ENCODE results near the gene ZNF710. TPM values are rescaled to one million over a fixed set of nuclear protein-coding genes. Genes with fewer than 3 reads are reported as not detected.

Gene ZNF710
- total and polyA plus RNA-seq, 4 donors = 5.3 to 33.0 (median 17.5) TPM

DNA sequence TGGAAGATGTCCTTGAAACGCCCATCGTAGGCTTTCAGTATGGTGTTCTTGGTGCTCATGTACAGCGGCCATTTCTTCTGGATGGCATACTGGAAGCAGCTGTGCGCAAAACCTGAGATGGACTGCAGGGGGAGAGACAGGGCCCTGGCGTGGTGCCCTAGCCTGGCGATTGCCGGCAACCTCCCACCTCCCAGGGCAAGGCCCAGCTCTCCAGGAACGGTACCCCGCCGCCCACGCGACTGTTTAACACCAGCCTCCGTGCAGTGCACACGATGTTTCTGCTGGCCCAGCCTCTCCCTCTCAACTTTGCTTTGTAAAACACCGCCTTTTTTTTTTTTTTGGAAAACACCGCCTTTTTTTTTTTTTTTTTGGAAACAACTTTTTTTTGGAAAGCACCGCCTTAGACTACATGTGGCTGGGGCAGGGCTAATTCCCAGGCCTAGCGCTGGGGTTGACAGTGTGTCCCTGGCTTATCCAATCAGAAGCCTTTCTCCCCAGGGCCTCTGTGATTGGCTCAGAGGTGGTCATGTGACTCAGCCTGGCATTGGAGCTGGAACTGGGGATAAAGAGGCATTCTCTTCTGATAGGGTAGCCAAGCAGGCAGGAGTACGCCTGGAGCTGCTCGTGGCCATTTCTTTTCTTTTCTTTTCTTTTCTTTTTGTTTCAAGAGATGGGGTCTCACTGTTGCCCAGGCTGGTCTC, 86.5 kb downstream of the ZNF710 start:
- DNase-seq (ENCODE audit: low read depth in 4 of 6, low spot score in 6 of 6) = no peak
- H3K36me3 ChIP-seq (ENCODE audit: control insufficient read depth, insufficient read depth, low read length) = peaks cover 82% of the 10 kb centered on the region
- no peak overlapping the region for H3K27ac ChIP-seq (ENCODE audit: low read depth, low read length)
- H3K27me3 ChIP-seq (ENCODE audit: control insufficient read depth, insufficient read depth, low read length) = no peaks in the 10 kb centered on the region
- no peaks in the 10 kb centered on the region for H3K9me3 ChIP-seq (ENCODE audit: control insufficient read depth, insufficient read depth, low read length)
- no peak overlapping the region for H3K4me3 ChIP-seq (ENCODE audit: low read depth, low read length)
- H3K4me1 ChIP-seq (ENCODE audit: control insufficient read depth, insufficient read depth, low read length) = peaks cover 5% of the 10 kb centered on the region
- 89% methylated on average over 17 of the region's 20 CpGs for WGBS (ENCODE audit: insufficient coverage)

GRCh38 chr15:90090226-90090848, 89.2 kb downstream of the ZNF710 start:
- Histone ChIP-seq H3K4me1 (ENCODE audit: control insufficient read depth, insufficient read depth, low read length) (peaks cover 10% of the 10 kb centered on the region), H3K27ac (ENCODE audit: low read depth, low read length) (no peak overlapping the region), H3K36me3 (ENCODE audit: control insufficient read depth, insufficient read depth, low read length) (peaks cover 59% of the 10 kb centered on the region), H3K27me3 (ENCODE audit: control insufficient read depth, insufficient read depth, low read length) (no peaks in the 10 kb centered on the region), H3K4me3 (ENCODE audit: low read depth, low read length) (no peak overlapping the region), H3K9me3 (ENCODE audit: control insufficient read depth, insufficient read depth, low read length) (no peaks in the 10 kb centered on the region)
- no peak for DNase-seq (ENCODE audit: low read depth in 4 of 6, low spot score in 6 of 6)
- 91% methylated on average over 11 of the region's 11 CpGs for WGBS (ENCODE audit: insufficient coverage)

DNA sequence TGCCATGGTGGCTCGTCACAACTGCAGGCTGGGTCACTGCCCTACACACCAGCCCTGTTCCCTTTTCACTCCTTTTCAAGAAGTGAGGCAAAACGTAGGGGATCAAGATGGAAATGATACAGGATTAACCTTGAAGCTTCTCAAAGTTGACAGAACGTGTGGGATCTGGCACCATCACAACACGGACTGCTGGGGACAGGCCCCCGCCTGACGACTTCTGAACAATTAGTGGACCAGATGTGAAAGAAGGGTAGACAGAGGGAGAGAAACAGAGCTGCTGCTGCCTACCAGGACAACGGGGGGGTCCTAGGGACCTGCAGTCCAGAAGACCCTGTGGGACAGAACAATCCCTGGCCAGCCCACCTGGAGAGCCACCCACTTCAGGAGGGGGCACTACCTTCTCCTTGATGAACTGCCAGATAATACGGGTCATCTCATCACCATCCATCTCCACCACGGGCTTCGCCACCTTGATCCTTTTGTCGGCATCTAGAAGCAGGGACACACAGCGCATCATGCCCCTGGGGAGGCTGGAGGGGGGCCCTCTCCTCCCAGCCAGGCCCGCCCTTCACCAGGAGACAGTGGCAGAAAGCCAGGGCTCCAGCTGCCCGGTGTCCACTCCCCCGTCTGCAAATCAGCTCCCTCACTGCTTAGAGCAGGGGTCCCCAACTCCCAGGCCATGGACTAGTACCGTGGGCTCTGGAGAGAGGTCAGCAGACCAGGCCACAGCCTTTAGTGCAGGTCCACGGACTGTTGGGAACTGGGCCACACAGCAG, 90.2 kb downstream of the ZNF710 start:
- 82% methylated on average over 14 of the region's 17 CpGs for WGBS (ENCODE audit: insufficient coverage)
- peaks cover 55% of the 10 kb centered on the region for H3K36me3 ChIP-seq (ENCODE audit: control insufficient read depth, insufficient read depth, low read length)
- DNase-seq (ENCODE audit: low read depth in 4 of 6, low spot score in 6 of 6) = no peak
- no peak overlapping the region for H3K4me3 ChIP-seq (ENCODE audit: low read depth, low read length)
- H3K27ac ChIP-seq (ENCODE audit: low read depth, low read length) = no peak overlapping the region
- peaks cover 15% of the 10 kb centered on the region for H3K4me1 ChIP-seq (ENCODE audit: control insufficient read depth, insufficient read depth, low read length)
- no peaks in the 10 kb centered on the region for H3K9me3 ChIP-seq (ENCODE audit: control insufficient read depth, insufficient read depth, low read length)
- H3K27me3 ChIP-seq (ENCODE audit: control insufficient read depth, insufficient read depth, low read length) = no peaks in the 10 kb centered on the region

DNA sequence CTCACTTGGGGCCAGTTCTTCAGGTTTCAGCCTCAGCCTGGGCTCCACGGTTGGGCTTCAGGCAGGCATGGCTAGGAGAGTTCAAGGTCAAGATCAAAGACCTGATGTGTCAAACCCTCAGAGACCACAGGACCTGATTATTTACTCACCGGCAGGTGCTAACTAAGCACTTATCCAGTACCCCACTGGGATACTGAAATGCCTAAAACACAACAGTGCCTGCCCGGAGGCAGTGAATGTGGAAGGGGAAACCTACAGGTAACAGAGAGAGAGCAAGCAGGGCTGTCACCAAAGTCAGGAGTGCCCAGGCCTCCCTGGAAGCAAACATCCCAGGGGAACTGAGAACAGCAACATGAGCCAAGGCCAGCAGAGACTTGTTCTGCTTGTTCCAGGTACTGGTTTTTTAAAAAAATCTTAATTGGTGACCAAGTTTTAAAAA, 94.4 kb downstream of the ZNF710 start:
- Histone ChIP-seq H3K27me3 (ENCODE audit: control insufficient read depth, insufficient read depth, low read length) (no peaks in the 10 kb centered on the region), H3K4me1 (ENCODE audit: control insufficient read depth, insufficient read depth, low read length) (peaks cover 44% of the 10 kb centered on the region)

DNA sequence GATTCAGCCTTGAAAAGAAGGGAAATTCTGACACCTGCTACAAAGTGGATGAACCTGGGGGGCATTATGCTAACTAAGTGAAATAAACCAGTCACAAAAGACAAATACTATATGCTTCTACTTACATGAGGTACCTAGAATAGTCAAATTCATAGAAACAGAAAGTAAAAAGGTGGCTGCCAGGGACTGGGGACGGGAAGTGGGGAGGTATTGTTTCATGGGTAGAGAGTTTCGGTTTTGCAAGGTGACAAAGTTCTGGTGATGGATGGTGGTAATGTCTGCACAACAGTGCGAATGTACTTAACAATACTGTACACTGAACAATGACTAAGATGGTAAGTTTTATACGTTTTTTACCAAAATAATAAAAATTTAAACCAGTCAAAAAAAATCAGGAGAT, 96.4 kb downstream of the ZNF710 start:
- Histone ChIP-seq H3K27ac (ENCODE audit: low read depth, low read length) (no peak overlapping the region), H3K36me3 (ENCODE audit: control insufficient read depth, insufficient read depth, low read length) (peaks cover 4% of the 10 kb centered on the region), H3K27me3 (ENCODE audit: control insufficient read depth, insufficient read depth, low read length) (no peaks in the 10 kb centered on the region), H3K4me3 (ENCODE audit: low read depth, low read length) (no peak overlapping the region), H3K9me3 (ENCODE audit: control insufficient read depth, insufficient read depth, low read length) (no peaks in the 10 kb centered on the region), H3K4me1 (ENCODE audit: control insufficient read depth, insufficient read depth, low read length) (peaks cover 57% of the 10 kb centered on the region)
- DNase-seq (ENCODE audit: low read depth in 4 of 6, low spot score in 6 of 6) = no peak
- WGBS (ENCODE audit: insufficient coverage) = 55% methylated on average over 2 of the region's 4 CpGs

More for the DNA sequence above, 94.4 kb downstream of the ZNF710 start:
- WGBS (ENCODE audit: insufficient coverage) = 47% methylated on average over 2 of the region's 3 CpGs
- Histone ChIP-seq H3K27ac (ENCODE audit: low read depth, low read length) (no peak overlapping the region), H3K36me3 (ENCODE audit: control insufficient read depth, insufficient read depth, low read length) (peaks cover 20% of the 10 kb centered on the region), H3K4me3 (ENCODE audit: low read depth, low read length) (no peak overlapping the region), H3K9me3 (ENCODE audit: control insufficient read depth, insufficient read depth, low read length) (no peaks in the 10 kb centered on the region)
- no peak for DNase-seq (ENCODE audit: low read depth in 4 of 6, low spot score in 6 of 6)

DNA sequence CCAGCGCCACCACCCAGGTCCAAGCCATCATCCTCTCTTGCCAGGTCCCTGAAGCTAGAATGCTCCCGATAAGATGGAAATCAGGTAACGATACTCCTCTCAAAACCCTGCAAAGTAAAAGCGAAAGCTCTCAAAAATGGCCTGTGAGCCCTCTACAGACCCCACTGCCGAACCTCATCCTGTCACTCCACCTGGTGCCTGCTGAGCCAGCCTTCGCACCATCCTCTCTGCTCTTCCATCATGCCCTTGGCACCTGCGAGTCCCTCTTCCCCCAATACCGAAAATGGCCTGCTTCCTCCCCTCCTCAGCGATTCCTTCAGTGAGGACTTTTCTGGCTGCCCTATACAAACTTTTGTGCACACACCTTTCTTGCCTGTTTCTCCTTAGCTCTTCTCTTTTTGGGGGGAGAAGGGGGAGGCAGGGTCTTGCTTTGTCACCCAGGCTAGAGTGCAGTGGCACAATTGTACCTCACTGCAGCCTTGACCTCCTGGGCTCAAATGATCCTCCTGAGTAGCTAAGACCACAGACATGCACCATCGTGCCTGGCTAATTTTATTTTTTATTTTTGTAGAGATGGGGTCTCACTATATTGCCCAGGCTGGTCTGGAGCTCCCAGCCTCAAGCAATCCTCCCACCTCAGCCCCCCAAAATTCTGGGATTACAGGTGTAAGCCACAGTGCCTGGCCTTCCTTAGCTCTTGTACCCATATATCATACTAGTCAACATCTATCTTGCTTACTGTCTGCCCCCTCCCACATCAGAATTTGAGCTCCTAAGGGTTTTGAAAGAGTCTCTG, 98.1 kb downstream of the ZNF710 start:
- Histone ChIP-seq H3K27ac (ENCODE audit: low read depth, low read length) (no peak overlapping the region), H3K4me1 (ENCODE audit: control insufficient read depth, insufficient read depth, low read length) (peaks cover 68% of the 10 kb centered on the region)
- 90% methylated on average over 8 of the region's 10 CpGs for WGBS (ENCODE audit: insufficient coverage)

DNA sequence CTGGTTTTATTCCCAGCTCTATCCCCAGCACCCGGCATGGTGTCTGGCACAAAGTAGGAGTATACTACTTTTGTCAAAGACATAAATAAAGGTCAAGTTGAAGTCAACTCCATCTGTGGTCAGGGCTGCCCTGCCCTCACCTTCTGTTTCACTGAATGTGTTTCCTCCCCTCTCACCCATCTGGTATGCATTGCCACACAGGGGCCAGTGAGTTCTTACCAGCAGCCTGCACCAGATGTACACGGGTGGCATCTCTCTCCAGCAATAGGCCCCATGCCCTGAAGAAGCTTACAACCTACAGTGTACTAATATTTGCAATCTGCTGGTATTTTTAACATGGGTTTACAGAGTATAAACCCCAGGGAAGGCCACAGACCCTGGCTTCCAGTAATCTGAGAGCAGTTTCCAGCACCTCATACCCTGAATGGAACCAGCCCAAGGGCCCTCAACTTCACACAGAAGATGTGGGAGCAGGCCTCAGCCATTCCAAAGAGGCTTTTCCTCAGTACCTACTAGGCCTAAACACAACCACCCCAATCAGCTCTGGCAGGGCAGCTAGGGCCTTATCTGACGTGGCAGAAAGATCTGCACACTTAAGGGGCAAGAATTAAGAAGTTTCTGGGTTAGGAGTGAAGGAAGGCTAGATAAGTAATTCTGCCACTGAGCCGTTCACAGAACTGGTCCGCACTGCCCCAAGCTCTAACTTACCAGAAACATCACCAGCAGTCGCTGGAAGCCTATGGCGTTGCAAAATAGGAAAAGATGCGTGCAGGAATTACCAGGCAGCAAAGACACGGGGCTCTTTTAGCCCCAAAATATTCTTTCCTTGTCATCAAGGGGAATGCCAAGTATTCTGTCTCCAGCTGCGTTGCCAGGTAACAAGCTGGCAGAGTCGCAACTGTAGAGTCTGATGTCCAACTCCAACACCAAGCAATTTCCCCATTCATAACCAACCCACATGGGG, 99.0 kb downstream of the ZNF710 start:
- Histone ChIP-seq H3K27ac (ENCODE audit: low read depth, low read length) (peak overlapping the region; percentile 90), H3K4me3 (ENCODE audit: low read depth, low read length) (peak overlapping the region; percentile 58), H3K36me3 (ENCODE audit: control insufficient read depth, insufficient read depth, low read length) (peaks cover 4% of the 10 kb centered on the region), H3K4me1 (ENCODE audit: control insufficient read depth, insufficient read depth, low read length) (peaks cover 64% of the 10 kb centered on the region), H3K9me3 (ENCODE audit: control insufficient read depth, insufficient read depth, low read length) (no peaks in the 10 kb centered on the region), H3K27me3 (ENCODE audit: control insufficient read depth, insufficient read depth, low read length) (no peaks in the 10 kb centered on the region)
- WGBS (ENCODE audit: insufficient coverage) = 32% methylated on average over 7 of the region's 11 CpGs
- peak in 5 of 6 donors; percentile 49 to 91 (median 69) for DNase-seq (ENCODE audit: low read depth in 4 of 6, low spot score in 6 of 6)

More for the DNA sequence above, 98.1 kb downstream of the ZNF710 start:
- H3K9me3 ChIP-seq (ENCODE audit: control insufficient read depth, insufficient read depth, low read length) = no peaks in the 10 kb centered on the region
- peaks cover 4% of the 10 kb centered on the region for H3K36me3 ChIP-seq (ENCODE audit: control insufficient read depth, insufficient read depth, low read length)
- no peaks in the 10 kb centered on the region for H3K27me3 ChIP-seq (ENCODE audit: control insufficient read depth, insufficient read depth, low read length)
- H3K4me3 ChIP-seq (ENCODE audit: low read depth, low read length) = no peak overlapping the region
- no peak for DNase-seq (ENCODE audit: low read depth in 4 of 6, low spot score in 6 of 6)

- 2% methylated on average over 39 of the region's 40 CpGs for WGBS (ENCODE audit: insufficient coverage)
These were observed 100.2 kb downstream of the ZNF710 start for GRCh38 chr15:90101130-90101968.

More at GRCh38 chr15:90101130-90101968, 100.2 kb downstream of the ZNF710 start:
- peak in 5 of 6 donors; percentile 42 to 89 (median 66) for DNase-seq (ENCODE audit: low read depth in 4 of 6, low spot score in 6 of 6)
- Histone ChIP-seq H3K27me3 (ENCODE audit: control insufficient read depth, insufficient read depth, low read length) (no peaks in the 10 kb centered on the region), H3K27ac (ENCODE audit: low read depth, low read length) (peak overlapping the region; percentile 90), H3K4me3 (ENCODE audit: low read depth, low read length) (peak overlapping the region; percentile 58), H3K9me3 (ENCODE audit: control insufficient read depth, insufficient read depth, low read length) (no peaks in the 10 kb centered on the region), H3K36me3 (ENCODE audit: control insufficient read depth, insufficient read depth, low read length) (peaks cover 4% of the 10 kb centered on the region), H3K4me1 (ENCODE audit: control insufficient read depth, insufficient read depth, low read length) (peaks cover 58% of the 10 kb centered on the region)

All from spinal cord (tissue), 10 donors.